ENCODE measurements around the gene D2HGDH. TPM values are rescaled to one million over a fixed set of nuclear protein-coding genes. Genes with fewer than 3 reads are reported as not detected.
A peak's percentile ranks its signal among the peaks of the same experiment; 100 is the strongest.

D2HGDH gene
- total and polyA plus RNA-seq, 2 of the 13 experiments (the other 11 are each of a cell fraction or from before 2014, with no cell fraction given): 19.2 to 20.3 TPM

DNA sequence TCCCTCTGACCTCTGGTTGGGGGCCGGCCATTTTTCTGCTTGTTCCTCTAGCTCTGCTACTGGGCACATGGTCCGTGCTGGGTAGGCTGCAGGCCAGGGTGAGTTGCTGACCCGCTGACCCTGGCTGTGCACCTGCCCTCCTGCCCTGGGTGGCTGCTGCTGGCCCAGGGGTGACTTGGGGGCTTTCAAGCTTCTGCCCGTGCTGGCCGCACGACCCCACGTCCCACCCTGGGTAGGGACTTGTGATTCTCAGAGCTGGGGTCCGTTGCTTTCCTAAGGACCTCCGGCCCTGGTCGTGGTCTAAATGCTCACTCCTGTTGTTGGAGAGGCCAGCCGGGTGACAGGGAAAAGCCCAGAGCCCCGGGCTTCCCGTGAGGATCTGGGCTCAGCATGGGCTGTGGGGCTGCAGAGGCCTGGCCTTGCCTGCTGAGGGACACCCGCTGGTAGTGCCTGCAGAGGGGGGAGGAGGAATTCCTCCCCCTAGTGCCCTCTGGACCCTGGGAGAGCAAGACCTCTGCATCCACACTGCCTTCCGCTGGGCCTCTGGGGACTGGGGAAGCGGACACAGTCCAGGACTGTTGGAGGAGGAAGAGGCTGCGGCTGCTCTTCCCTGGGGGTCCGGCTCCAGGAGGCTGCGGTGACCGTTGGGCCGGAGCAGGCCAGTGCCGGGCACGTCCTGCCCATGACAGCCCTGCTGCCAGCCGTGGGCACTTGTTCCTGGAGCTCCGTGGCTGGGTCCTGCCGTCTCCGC lies 35.9 kb downstream of the D2HGDH start (continued):
- peak; percentile 92 for TF ChIP-seq HOXA3 (CRISPR knock-in tag; IDR thresholded peaks at IDR 0.05)
- no peak for TF ChIP-seq GABPA (IDR thresholded peaks at IDR 0.05; ENCODE audit: low read depth, low read length)
- TF ChIP-seq GABPA (CRISPR knock-in tag; IDR thresholded peaks at IDR 0.05; ENCODE audit: low read depth): peak; percentile 23; the same call in 1 of the 2 replicates
- TF ChIP-seq ZNF326 (CRISPR knock-in tag; IDR thresholded peaks at IDR 0.05; ENCODE audit: borderline replicate concordance): no peak; the same call in 1 of the 2 replicates
- TF ChIP-seq REL (CRISPR knock-in tag; conservative IDR thresholded peaks at IDR 0.05): peak; percentile 68; the same call in 1 of the 2 replicates
- TF ChIP-seq ZNF547 (CRISPR knock-in tag; IDR thresholded peaks at IDR 0.05): no peak; the same call in 1 of the 2 replicates
- no peak for TF ChIP-seq ARID2 (CRISPR knock-in tag; IDR thresholded peaks at IDR 0.05; ENCODE audit: borderline replicate concordance)
- TF ChIP-seq NFE2L2 (IDR thresholded peaks at IDR 0.05; ENCODE audit: low read length): no peak
- peak; percentile 62; the same call in 1 of the 2 replicates for TF ChIP-seq ZNF142 (CRISPR knock-in tag; IDR thresholded peaks at IDR 0.05)
- TF ChIP-seq STAT6 (CRISPR knock-in tag; IDR thresholded peaks at IDR 0.05; ENCODE audit: borderline replicate concordance): peak; percentile 96
- TF ChIP-seq ZNF766 (CRISPR knock-in tag; IDR thresholded peaks at IDR 0.05; ENCODE audit: borderline replicate concordance): peak; percentile 81
- TF ChIP-seq KAT8 (CRISPR knock-in tag; IDR thresholded peaks at IDR 0.05): peak; percentile 92
- peak; percentile 98 for TF ChIP-seq TAF1 (CRISPR knock-in tag; IDR thresholded peaks at IDR 0.05)
- TF ChIP-seq SIX4 (CRISPR knock-in tag; IDR thresholded peaks at IDR 0.05): peak; percentile 86
- no peak for TF ChIP-seq NBN (conservative IDR thresholded peaks at IDR 0.05)
- TF ChIP-seq, protein P1, sequence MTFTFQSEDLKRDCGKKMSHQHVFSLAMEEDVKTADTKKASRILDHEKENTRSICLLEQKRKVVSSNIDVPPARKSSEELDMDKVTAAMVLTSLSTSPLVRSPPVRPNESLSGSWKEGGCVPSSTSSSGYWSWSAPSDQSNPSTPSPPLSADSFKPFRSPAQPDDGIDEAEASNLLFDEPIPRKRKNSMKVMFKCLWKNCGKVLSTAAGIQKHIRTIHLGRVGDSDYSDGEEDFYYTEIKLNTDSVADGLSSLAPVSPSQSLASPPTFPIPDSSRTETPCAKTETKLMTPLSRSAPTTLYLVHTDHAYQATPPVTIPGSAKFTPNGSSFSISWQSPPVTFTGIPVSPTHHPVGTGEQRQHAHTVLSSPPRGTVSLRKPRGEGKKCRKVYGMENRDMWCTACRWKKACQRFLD (CRISPR knock-in tag; IDR thresholded peaks at IDR 0.05; ENCODE audit: borderline replicate concordance): no peak
- TF ChIP-seq BATF2 (CRISPR knock-in tag; IDR thresholded peaks at IDR 0.05): no peak; the same call in 1 of the 2 replicates
- TF ChIP-seq SNAI1 (CRISPR knock-in tag; IDR thresholded peaks at IDR 0.05; ENCODE audit: borderline replicate concordance): no peak
- TF ChIP-seq JUND (CRISPR knock-in tag; IDR thresholded peaks at IDR 0.05): peak; percentile 69

All from HepG2 (cell line).